Smooth muscle cell (in vitro differentiated cells): ENCODE data around the gene CHRM2. TPM values are rescaled to one million over a fixed set of nuclear protein-coding genes. Genes with fewer than 3 reads are reported as not detected.

ENCODE experiments used
- DNase-seq: peaks from one replicate; lab custom pipeline; 2025; ENCODE audit not compliant: unreplicated experiment; lab: John Stamatoyannopoulos, UW
- H2AFZ ChIP-seq: fragments of 200-600 bp; sonication (generic); 2 replicates; pipeline ENCODE4 v1.6.0; 2016; ENCODE audit warnings: antibody characterized with exemption, low read depth, mild to moderate bottlenecking
- H3F3A ChIP-seq: fragments of 200-600 bp; sonication (generic); 2 replicates; pipeline ENCODE4 v1.6.0; 2017; ENCODE audit warnings: antibody characterized with exemption, low read depth
- H3K27ac ChIP-seq: fragments of 200-600 bp; sonication (generic); 2 replicates; pipeline ENCODE4 v1.5.1; 2016; ENCODE audit warnings: low read depth, mild to moderate bottlenecking
- H3K27me3 ChIP-seq: fragments of 200-600 bp; sonication (generic); 2 replicates; pipeline ENCODE4 v1.6.1; 2016; ENCODE audit warnings: low read depth, mild to moderate bottlenecking
- H3K36me3 ChIP-seq: fragments of 200-600 bp; sonication (generic); 2 replicates; pipeline ENCODE4 v1.5.1; 2016; ENCODE audit warnings: low read depth
- H3K4me1 ChIP-seq: fragments of 200-600 bp; sonication (generic); 2 replicates; pipeline ENCODE4 v1.5.1; 2016; ENCODE audit warnings: low read depth
- H3K4me2 ChIP-seq: fragments of 200-600 bp; sonication (generic); 2 replicates; pipeline ENCODE4 v1.6.0; 2016; ENCODE audit warnings: mild to moderate bottlenecking
- H3K4me3 ChIP-seq: fragments of 200-600 bp; sonication (generic); 2 replicates; pipeline ENCODE4 v1.5.1; 2016; ENCODE audit warnings: mild to moderate bottlenecking
- H3K79me2 ChIP-seq: fragments of 200-600 bp; sonication (generic); 2 replicates; pipeline ENCODE4 v1.6.0; 2016; ENCODE audit warnings: low read depth, mild to moderate bottlenecking
- H3K9ac ChIP-seq: fragments of 200-600 bp; sonication (generic); 2 replicates; pipeline ENCODE4 v1.6.0; 2016; ENCODE audit warnings: low read depth
- H3K9me3 ChIP-seq: fragments of 200-600 bp; sonication (generic); replicated peaks from 2 replicates; pipeline ENCODE4 v1.5.1; 2016; ENCODE audit warnings: low read depth
- H4K20me1 ChIP-seq: fragments of 200-600 bp; sonication (generic); 2 replicates; pipeline ENCODE4 v1.6.0; 2016; ENCODE audit warnings: low read depth
- CTCF ChIP-seq: fragments of 200-600 bp; sonication (generic); IDR thresholded peaks from 2 replicates; pipeline ENCODE4 v1.5.1; 2017; ENCODE audit warnings: borderline replicate concordance, mild to moderate bottlenecking, antibody characterized with exemption; ENCODE audit not compliant: insufficient read depth, poor library complexity, severe bottlenecking
- WGBS: methylation state at CpG from one replicate; pipeline ENCODE4 v1.1.7; 2016; ENCODE audit warnings: low lambda C conversion rate; 5-methylcytosine and 5-hydroxymethylcytosine counted together
- polyA plus RNA-seq: library from polyadenylated mRNA; unstranded; fragments of >200 nt; fragmentation: Nextera tagmentation; extraction: Ambion mirVana; gene quantifications from 2 replicates; pipeline ENCODE4 v1.2.1, GENCODE V29; 2016
- total RNA-seq: library from RNA; depleted of rRNA; stranded (reverse); fragments of >200 nt; gene quantifications from 2 replicates; pipeline ENCODE4 v1.2.3, GENCODE V29; 2014

The CHRM2 gene
- total and polyA plus RNA-seq, 2 experiments from 2014 or later = 0.33 to 3.0 TPM

- no peak for DNase-seq
- Histone ChIP-seq H3K4me1 (no peaks in the 10 kb centered on the region), H3K79me2 (no peaks in the 10 kb centered on the region), H2AFZ (no peak overlapping the region), H3K9me3 (no peaks in the 10 kb centered on the region), H3K9ac (no peak overlapping the region), H3K27me3 (no peaks in the 10 kb centered on the region), H3K36me3 (no peaks in the 10 kb centered on the region), H4K20me1 (no peaks in the 10 kb centered on the region), H3K4me2 (no peak overlapping the region), H3F3A (no peaks in the 10 kb centered on the region), H3K27ac (no peak overlapping the region), H3K4me3 (no peak overlapping the region)
- 95% methylated on average over 2 of the region's 2 CpGs for WGBS
- no peak for TF ChIP-seq CTCF
These were observed 168.3 kb downstream of the CHRM2 start for GRCh38 chr7:137036768-137037167.

- no peak for TF ChIP-seq CTCF
- WGBS = 94% methylated on average over 2 of the region's 2 CpGs
- H3K79me2 ChIP-seq = no peaks in the 10 kb centered on the region
- DNase-seq = no peak
- H3F3A ChIP-seq = no peaks in the 10 kb centered on the region
- no peaks in the 10 kb centered on the region for H3K27me3 ChIP-seq
- H3K9me3 ChIP-seq = no peaks in the 10 kb centered on the region
- H3K27ac ChIP-seq = no peak overlapping the region
- no peak overlapping the region for H3K4me2 ChIP-seq
- H3K4me3 ChIP-seq = no peak overlapping the region
- no peak overlapping the region for H2AFZ ChIP-seq
- no peak overlapping the region for H3K9ac ChIP-seq
- H4K20me1 ChIP-seq = no peaks in the 10 kb centered on the region
- H3K36me3 ChIP-seq = no peaks in the 10 kb centered on the region
- no peaks in the 10 kb centered on the region for H3K4me1 ChIP-seq
These were observed 170.3 kb downstream of the CHRM2 start for GRCh38 chr7:137038706-137039105.

DNA sequence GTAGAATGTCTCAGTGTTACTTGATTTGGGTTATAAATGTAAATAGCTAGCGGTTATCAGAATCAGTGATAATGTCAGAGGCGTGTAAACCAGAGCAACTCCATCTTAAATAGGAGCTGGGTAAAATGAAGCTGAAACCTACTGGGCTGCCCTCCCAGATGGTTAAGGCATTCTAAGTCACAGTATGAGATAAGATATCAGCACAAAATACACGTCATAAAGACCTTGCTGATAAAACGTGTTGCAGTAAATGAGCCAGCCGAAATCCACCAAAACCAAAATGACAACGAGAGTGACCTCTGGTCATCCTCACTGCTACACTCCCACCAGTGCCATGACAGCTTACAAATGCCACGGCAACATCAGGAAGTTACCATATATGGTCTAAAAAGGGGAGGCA lies 172.3 kb downstream of the CHRM2 start:
- Histone ChIP-seq H3K79me2 (no peaks in the 10 kb centered on the region), H4K20me1 (no peaks in the 10 kb centered on the region), H3F3A (no peaks in the 10 kb centered on the region), H3K9ac (no peak overlapping the region), H3K36me3 (no peaks in the 10 kb centered on the region), H2AFZ (peak overlapping the region; percentile 7), H3K4me3 (no peak overlapping the region), H3K4me1 (no peaks in the 10 kb centered on the region), H3K4me2 (no peak overlapping the region), H3K27me3 (no peaks in the 10 kb centered on the region), H3K9me3 (no peaks in the 10 kb centered on the region), H3K27ac (no peak overlapping the region)
- DNase-seq = no peak
- WGBS = 26% methylated on average over 7 of the region's 7 CpGs
- no peak for TF ChIP-seq CTCF

DNA sequence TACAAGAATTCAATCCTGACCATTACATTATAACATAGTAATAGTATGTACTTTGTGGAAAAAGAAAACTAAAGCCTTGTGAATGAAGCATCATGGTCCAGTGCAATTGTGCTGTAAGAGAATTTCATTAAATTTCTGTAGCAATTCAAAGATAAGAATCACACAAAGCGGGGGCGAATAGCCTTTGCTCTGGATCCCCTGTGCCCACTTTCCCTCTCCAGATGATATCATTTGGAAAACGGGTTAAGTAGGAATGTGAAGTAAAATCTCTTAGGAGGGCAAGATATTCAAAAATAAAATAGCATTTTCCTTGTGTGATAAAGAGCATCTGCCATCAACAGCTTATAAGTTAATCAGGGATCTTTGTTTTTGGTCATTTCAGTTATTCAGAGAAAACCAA lies 177.1 kb downstream of the CHRM2 start:
- TF ChIP-seq CTCF = no peak
- Histone ChIP-seq H3K4me1 (no peaks in the 10 kb centered on the region), H3F3A (no peaks in the 10 kb centered on the region), H4K20me1 (no peaks in the 10 kb centered on the region), H3K9ac (no peak overlapping the region), H3K4me3 (no peak overlapping the region), H2AFZ (no peak overlapping the region), H3K9me3 (no peaks in the 10 kb centered on the region), H3K79me2 (no peaks in the 10 kb centered on the region), H3K27me3 (no peaks in the 10 kb centered on the region), H3K27ac (no peak overlapping the region), H3K36me3 (no peaks in the 10 kb centered on the region), H3K4me2 (no peak overlapping the region)
- no peak for DNase-seq
- 89% methylated on average over 3 of the region's 3 CpGs for WGBS
